ENCODE results near the gene C19orf25. TPM values are rescaled to one million over a fixed set of nuclear protein-coding genes. Genes with fewer than 3 reads are reported as not detected.

The C19orf25 gene
- total and polyA plus RNA-seq, 2 of the 13 experiments (the other 11 are each of a cell fraction or from before 2014, with no cell fraction given), result 14.2 to 32.4 TPM

DNA sequence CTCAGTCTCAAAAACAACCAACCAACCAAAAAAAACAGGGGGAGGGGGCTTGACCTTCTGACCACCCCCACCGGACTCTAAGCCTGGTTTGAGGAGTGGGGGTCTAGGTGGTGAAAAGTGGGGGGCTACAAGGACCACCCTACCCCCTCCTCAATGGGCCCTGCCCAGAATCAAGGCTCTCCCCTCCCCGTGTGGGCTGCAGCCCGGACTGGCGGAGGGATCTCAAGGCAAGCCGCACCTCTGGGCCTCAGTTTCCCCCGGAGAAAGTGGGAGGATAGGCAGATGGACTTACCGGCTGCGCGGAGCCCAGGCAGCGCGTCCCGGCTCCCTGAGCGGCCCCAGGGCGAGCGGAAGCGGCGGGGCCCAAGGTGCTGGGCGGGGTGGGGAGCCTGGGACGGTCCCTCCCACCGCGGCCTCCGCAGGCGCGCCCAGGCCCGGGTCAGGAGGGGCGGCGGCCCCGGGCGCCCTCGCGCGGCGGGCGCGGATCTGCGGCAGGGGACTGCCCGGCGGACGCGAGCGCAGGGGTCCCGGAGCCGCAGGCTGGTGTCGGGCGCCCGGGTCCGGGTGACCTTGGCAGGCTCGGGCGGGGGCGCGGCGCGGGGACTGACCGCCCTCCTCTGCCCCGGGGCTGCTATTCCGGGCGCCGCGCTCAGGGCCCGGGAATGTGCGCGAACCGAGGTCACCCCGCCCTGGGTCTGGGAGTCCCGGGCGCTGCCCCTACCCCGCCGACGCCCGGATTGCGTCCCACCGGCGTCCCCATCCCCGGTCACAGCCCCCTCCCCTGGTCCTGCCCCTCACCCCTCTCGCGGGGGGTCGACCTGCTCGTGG is 33.9 kb upstream of the C19orf25 start, which contains the start of gene ADAMTSL5 (continued):
- TF ChIP-seq GFI1 (CRISPR knock-in tag; IDR thresholded peaks at IDR 0.05; ENCODE audit: borderline replicate concordance) (no peak), TMF1 (CRISPR knock-in tag; IDR thresholded peaks at IDR 0.05; ENCODE audit: low read depth) (no peak), NR2F1 (CRISPR knock-in tag; IDR thresholded peaks at IDR 0.05) (no peak), PLRG1 (conservative IDR thresholded peaks at IDR 0.05) (no peak), ZNF460 (CRISPR knock-in tag; IDR thresholded peaks at IDR 0.05; ENCODE audit: borderline replicate concordance) (no peak), CAMTA2 (CRISPR knock-in tag; IDR thresholded peaks at IDR 0.05; ENCODE audit: borderline replicate concordance) (no peak), ZNF747 (CRISPR knock-in tag; IDR thresholded peaks at IDR 0.05; ENCODE audit: borderline replicate concordance) (no peak), XRCC5 (optimal IDR thresholded peaks at IDR 0.05; ENCODE audit: low read length) (no peak), ZNF703 (CRISPR knock-in tag; IDR thresholded peaks at IDR 0.05; ENCODE audit: borderline replicate concordance) (no peak), SKI (IDR thresholded peaks at IDR 0.05; ENCODE audit: partially characterized antibody) (no peak), GZF1 (CRISPR knock-in tag; IDR thresholded peaks at IDR 0.05) (no peak), MYNN (CRISPR knock-in tag; IDR thresholded peaks at IDR 0.05; ENCODE audit: low read depth) (no peak), ZNF607 (CRISPR knock-in tag; IDR thresholded peaks at IDR 0.05; ENCODE audit: borderline replicate concordance) (no peak), ZNF350 (CRISPR knock-in tag; IDR thresholded peaks at IDR 0.05; ENCODE audit: borderline replicate concordance, low read depth) (no peak), ZNF382 (CRISPR knock-in tag; IDR thresholded peaks at IDR 0.05; ENCODE audit: borderline replicate concordance) (no peak), TRIM24 (CRISPR knock-in tag; IDR thresholded peaks at IDR 0.05) (no peak)
- TF ChIP-seq, protein P1, sequence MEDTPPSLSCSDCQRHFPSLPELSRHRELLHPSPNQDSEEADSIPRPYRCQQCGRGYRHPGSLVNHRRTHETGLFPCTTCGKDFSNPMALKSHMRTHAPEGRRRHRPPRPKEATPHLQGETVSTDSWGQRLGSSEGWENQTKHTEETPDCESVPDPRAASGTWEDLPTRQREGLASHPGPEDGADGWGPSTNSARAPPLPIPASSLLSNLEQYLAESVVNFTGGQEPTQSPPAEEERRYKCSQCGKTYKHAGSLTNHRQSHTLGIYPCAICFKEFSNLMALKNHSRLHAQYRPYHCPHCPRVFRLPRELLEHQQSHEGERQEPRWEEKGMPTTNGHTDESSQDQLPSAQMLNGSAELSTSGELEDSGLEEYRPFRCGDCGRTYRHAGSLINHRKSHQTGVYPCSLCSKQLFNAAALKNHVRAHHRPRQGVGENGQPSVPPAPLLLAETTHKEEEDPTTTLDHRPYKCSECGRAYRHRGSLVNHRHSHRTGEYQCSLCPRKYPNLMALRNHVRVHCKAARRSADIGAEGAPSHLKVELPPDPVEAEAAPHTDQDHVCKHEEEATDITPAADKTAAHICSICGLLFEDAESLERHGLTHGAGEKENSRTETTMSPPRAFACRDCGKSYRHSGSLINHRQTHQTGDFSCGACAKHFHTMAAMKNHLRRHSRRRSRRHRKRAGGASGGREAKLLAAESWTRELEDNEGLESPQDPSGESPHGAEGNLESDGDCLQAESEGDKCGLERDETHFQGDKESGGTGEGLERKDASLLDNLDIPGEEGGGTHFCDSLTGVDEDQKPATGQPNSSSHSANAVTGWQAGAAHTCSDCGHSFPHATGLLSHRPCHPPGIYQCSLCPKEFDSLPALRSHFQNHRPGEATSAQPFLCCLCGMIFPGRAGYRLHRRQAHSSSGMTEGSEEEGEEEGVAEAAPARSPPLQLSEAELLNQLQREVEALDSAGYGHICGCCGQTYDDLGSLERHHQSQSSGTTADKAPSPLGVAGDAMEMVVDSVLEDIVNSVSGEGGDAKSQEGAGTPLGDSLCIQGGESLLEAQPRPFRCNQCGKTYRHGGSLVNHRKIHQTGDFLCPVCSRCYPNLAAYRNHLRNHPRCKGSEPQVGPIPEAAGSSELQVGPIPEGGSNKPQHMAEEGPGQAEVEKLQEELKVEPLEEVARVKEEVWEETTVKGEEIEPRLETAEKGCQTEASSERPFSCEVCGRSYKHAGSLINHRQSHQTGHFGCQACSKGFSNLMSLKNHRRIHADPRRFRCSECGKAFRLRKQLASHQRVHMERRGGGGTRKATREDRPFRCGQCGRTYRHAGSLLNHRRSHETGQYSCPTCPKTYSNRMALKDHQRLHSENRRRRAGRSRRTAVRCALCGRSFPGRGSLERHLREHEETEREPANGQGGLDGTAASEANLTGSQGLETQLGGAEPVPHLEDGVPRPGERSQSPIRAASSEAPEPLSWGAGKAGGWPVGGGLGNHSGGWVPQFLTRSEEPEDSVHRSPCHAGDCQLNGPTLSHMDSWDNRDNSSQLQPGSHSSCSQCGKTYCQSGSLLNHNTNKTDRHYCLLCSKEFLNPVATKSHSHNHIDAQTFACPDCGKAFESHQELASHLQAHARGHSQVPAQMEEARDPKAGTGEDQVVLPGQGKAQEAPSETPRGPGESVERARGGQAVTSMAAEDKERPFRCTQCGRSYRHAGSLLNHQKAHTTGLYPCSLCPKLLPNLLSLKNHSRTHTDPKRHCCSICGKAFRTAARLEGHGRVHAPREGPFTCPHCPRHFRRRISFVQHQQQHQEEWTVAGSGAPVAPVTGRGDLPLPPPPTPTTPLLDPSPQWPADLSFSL (CRISPR knock-in tag; IDR thresholded peaks at IDR 0.05), result no peak
- TF ChIP-seq, protein P2, sequence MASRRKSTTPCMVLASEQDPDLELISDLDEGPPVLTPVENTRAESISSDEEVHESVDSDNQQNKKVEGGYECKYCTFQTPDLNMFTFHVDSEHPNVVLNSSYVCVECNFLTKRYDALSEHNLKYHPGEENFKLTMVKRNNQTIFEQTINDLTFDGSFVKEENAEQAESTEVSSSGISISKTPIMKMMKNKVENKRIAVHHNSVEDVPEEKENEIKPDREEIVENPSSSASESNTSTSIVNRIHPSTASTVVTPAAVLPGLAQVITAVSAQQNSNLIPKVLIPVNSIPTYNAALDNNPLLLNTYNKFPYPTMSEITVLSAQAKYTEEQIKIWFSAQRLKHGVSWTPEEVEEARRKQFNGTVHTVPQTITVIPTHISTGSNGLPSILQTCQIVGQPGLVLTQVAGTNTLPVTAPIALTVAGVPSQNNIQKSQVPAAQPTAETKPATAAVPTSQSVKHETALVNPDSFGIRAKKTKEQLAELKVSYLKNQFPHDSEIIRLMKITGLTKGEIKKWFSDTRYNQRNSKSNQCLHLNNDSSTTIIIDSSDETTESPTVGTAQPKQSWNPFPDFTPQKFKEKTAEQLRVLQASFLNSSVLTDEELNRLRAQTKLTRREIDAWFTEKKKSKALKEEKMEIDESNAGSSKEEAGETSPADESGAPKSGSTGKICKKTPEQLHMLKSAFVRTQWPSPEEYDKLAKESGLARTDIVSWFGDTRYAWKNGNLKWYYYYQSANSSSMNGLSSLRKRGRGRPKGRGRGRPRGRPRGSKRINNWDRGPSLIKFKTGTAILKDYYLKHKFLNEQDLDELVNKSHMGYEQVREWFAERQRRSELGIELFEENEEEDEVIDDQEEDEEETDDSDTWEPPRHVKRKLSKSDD (CRISPR knock-in tag; IDR thresholded peaks at IDR 0.05; ENCODE audit: low read depth), result no peak
- TF ChIP-seq, protein P3, sequence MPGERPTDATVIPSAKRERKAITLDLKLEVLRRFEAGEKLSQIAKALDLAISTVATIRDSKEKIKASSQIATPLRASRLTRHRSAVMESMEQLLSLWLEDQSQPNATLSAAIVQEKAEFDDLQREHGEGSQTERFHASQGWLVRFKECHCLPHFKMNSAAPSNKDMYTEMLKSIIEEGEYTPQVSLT (CRISPR knock-in tag; IDR thresholded peaks at IDR 0.05; ENCODE audit: borderline replicate concordance, low read depth), result no peak
